GM12874 (cell line): Measurements from ENCODE around the gene LAMA2.

Experiments
- CTCF ChIP-seq: IDR thresholded peaks from 2 replicates; pipeline ENCODE4 v1.5.1; 2011; ENCODE audit warnings: low read depth, mild to moderate bottlenecking, control low read depth, low read length, moderate library complexity; ENCODE audit not compliant: insufficient read depth

The LAMA2 gene

GRCh38 chr6:129184808-129185366 lies 301.9 kb downstream of the LAMA2 start:
- no peak for TF ChIP-seq CTCF

GRCh38 chr6:129186988-129187387 lies 304.1 kb downstream of the LAMA2 start:
- TF ChIP-seq CTCF = no peak

GRCh38 chr6:129188306-129188705 lies 305.4 kb downstream of the LAMA2 start:
- no peak for TF ChIP-seq CTCF

- TF ChIP-seq CTCF = no peak
Observed at GRCh38 chr6:129188795-129189194, 305.9 kb downstream of the LAMA2 start.

GRCh38 chr6:129189266-129189665 lies 306.3 kb downstream of the LAMA2 start:
- no peak for TF ChIP-seq CTCF

GRCh38 chr6:129191235-129191634 lies 308.3 kb downstream of the LAMA2 start:
- no peak for TF ChIP-seq CTCF

- TF ChIP-seq CTCF = no peak
Observed at GRCh38 chr6:129192458-129192989, 309.6 kb downstream of the LAMA2 start.
